ENCODE results near the gene ACSM2B. TPM values are rescaled to one million over a fixed set of nuclear protein-coding genes. Genes with fewer than 3 reads are reported as not detected.
"Not testable (repeated sequence)": the region's sequence is repeated elsewhere in the genome, so short reads cannot be mapped to it uniquely, and the experiment has no call there.

The ACSM2B gene, protein sequence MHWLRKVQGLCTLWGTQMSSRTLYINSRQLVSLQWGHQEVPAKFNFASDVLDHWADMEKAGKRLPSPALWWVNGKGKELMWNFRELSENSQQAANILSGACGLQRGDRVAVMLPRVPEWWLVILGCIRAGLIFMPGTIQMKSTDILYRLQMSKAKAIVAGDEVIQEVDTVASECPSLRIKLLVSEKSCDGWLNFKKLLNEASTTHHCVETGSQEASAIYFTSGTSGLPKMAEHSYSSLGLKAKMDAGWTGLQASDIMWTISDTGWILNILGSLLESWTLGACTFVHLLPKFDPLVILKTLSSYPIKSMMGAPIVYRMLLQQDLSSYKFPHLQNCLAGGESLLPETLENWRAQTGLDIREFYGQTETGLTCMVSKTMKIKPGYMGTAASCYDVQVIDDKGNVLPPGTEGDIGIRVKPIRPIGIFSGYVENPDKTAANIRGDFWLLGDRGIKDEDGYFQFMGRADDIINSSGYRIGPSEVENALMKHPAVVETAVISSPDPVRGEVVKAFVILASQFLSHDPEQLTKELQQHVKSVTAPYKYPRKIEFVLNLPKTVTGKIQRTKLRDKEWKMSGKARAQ
- not detected for total RNA-seq

DNA sequence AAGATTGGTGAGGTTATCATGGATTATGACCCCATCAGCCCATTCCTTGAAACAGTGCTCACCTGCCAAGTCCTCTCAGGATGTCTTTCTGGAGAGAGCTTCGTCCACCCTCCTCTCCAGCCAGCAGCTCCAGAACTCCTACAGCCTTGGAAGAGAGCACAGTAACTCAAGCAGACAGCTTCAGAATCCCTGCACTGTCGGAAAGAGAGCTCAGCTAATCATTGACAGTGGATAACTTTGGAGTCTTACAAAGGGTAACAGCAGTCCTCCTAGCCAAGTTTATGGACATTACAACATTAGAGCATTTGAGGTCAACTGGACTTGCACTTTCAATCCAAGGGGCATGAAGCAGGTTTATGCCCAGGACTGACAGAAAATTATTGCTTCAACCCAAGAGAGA is at the start of gene ACSM2B:
Gene ACSM2B, minus strand, starts transcription at position 223 of the 400 bp plus-strand sequence. CDS start 11,522 bp downstream, outside the sequence.
- not testable (repeated sequence) for ATAC-seq

GRCh38 chr16:20624882-20625807 is 49.0 kb upstream of the ACSM2B start:
- no peak for ATAC-seq

GRCh38 chr16:20624205-20624604 is 48.0 kb upstream of the ACSM2B start:
- ATAC-seq, result no peak

DNA sequence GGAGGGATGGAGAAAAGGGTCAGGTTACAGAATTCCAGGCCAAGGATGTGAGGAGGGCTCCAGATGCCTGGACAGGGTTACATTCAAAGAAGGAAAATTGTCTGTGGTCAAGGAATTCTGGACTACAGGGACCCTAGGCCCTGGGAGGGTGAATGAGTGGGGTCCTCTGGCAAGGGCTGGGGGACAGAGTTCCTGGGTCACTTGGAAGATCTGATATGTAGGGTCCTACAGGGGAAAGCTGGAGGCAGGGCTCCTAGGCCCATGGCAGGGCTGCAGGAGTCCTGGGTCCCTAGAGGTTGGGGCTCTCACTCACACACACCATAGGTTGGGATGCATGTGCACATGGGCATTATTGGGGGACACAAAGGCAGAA is 46.3 kb upstream of the ACSM2B start:
- ATAC-seq, result no peak

DNA sequence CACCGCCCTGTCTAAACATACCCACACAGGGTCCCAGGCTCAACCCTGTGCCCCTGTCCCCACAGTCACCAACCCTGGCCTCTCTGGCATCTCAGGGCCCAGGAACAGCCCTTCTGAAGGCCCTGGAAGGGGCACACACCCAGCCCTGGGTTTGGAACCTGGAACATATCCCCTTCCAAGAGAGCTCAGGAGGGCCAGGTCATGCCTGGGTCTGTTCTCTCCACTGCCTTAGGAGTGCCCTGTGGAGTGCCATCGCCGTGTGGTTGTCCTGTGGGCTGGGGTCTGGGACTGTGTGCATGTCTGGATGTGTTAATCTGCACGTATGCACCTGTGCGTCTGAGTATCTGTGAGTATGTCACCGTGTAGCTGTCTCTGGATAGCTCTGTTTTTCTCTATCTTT is 45.2 kb upstream of the ACSM2B start:
- ATAC-seq, result peak; percentile 18

- ATAC-seq, result no peak
Measured at GRCh38 chr16:20620770-20621169, 44.6 kb upstream of the ACSM2B start.

- ATAC-seq, result no peak
Measured at GRCh38 chr16:20620003-20620402, 43.8 kb upstream of the ACSM2B start.

DNA sequence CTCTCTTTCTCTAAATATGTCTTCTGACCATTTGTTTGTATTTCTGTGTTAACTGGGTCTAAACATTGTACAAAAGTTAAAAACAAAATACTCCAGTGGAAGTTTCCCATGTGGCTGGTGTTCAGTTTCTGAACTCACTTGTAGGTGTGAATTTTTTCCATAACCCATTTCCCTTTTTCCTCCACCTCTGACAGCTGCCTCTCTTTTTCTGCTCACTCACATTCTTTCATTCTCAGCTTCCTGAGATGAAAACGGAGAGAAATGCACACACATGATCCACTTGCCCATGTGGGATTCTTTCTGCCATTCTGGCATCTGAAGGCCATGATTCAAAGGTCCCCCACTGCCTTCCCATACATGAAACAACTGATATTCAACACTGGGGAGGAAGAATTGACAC is 41.1 kb upstream of the ACSM2B start:
- no peak for ATAC-seq

DNA sequence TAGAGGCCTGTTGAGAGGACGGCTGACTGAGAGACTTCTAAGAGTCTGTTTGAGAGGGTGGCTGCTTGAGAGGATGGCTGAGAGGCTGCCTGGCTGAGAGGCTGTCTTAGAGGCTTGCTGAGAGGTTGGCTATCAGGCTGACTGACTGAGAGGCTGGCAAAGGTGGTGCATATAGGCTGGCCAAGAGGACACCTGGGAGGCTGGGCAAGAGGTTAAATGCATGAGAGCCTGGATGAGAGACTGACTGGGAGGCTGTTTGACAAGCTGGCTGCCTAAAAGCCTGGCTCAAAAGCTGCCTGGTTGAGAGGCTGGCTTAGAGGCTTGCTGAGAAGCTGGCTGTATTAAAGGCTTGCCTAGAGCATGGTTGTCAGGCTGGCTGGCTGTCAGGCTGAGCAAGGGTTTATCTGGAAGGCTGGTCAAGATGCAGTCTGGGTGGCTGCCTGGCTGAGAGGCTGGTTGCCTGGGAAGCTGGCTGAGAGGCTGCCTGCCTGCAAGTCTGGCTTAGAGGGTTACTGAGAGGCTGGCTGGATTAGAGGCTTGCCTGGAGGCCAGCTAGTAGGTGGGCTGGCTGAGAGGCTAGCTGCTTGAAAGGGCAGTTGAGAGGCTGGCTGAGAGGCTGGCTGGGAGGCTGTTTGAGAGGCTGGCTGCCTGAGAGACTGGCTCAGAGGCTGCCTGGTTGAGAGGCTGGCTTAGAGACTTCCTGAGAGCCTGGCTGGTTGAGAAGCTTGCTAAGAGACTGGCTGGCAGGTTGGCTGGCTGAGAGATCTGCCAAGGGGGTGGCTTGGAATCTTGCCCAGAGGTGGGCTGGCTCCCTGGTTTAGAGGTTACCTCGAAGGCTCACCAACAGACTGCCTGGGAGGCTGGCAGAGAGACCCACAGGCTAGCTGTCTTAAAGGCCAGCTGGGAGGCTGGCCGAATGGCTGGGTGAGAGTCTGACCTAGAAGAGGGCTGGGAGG is 38.3 kb upstream of the ACSM2B start:
- ATAC-seq, result no peak

- ATAC-seq, result no peak
Measured at GRCh38 chr16:20613481-20614185, 37.5 kb upstream of the ACSM2B start.

DNA sequence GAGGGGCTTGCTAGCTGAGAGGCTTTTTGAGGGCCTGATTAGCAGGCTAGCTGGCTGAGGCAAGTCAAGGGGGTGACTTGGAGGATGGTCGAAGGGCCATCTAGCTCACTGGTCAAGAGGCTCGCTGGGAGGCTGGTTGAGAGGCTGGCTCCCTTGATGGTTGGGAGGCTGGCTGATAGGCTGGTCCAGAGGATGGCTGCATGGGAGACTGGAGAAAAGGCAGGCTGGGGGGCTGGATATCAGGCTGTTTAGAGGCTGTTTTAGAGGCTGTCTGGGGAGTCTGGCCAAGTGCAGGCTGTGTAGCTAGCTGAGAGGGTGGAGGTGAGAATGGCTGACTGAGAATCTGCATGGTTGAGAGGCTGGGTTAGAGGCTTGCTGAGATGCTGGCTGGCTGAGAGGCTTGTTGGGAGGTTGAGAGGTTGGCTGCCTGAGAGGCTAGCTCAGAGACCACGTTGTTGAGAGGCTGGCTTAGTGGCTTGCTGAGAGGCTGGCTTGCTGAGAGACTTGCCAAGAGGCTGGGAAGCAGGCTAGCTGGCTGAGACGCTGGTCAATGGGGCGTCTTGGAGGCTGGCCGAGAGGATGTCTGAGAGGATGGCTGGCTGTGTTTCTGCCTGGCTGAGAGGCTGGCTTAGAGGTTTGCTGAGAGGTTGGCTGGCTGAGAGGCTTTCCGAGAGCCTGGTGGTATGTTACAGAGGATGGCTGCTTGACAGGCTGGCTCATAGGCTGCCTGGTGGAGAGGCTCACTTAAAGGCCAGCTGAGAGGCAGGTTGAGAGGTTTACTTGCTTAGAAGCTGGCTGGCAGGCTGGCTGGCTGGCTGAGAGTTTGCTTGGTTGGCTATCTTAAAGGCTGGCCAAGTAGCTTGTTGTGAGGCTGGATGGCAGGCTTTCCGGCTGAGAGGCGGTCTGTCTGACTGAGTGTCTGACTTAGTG is 36.6 kb upstream of the ACSM2B start:
- ATAC-seq, result no peak

DNA sequence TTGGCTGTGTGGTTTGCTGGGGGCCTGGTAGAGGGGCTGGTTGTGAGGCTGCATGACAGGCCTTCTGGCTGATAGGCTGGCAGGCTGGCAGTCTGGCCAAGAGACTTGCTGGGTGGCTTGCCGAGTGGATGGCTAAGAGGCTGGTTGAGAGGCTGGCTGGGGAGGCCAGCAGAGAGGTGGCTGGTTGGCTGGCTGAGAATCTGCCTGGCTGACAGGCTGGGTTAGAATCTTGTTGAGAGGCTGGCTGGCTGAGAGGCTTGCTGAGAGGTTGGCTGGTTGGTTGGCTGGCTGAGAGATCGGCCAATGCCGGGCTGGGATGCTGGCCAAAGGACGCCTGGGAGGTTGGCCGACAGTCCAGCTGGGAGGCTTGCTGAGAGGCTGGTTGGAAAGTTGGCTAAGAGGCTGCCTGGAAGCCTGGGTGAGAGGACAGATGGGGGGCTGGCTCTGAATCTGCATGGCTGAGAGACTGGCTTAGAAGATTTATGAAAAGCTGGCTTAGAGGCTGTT is 35.9 kb upstream of the ACSM2B start:
- ATAC-seq, result no peak

DNA sequence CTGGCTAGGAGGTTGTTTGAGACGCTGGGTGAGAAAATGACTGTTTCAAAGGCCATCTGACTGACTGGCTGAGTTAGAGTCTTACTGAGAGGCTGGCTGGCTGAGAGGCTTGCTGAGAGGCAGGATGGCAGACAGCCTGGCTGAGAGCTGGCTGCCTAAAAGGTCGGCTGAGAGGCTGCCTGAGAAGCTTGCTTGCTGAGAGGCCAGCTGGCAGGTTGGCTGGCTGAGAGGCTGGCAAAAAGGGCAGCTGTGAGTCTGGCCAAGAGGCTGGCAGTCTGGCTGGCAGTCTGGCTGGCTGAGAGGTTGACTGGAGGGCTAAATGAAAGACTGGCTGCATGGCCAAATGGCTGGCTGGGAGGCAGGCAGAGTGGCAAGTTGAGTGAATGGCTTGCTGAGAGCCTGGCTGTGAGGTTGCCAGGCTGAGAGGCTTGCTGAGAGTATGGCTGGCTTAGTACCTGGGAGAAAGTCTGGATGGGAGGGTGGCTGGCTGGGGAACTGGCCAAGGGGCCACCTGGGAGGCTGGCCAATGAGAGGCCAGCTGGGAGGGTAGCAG is 35.3 kb upstream of the ACSM2B start:
- ATAC-seq, result no peak

DNA sequence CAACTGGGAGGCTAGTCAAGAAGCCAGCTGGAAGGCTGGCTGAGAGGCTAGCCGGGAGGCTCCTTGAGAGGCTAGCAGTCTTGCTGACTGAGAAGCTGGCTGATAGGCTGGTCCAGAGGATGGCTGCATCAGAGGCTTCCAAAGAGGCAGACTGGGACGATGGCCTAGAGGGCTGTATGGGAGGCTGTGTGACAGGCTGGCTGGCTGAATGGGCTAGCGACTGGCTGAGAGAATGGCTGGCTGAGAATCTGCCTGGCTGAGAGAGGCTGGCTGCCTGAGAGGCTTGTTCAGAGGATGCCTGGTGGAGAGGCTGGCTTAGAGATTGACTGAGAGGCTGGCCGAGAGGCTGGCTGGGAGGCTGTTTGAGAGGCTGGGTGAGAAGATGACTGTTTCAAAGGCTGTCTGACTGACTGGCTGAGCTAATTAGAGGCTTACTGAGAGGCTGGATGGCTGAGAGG is 34.8 kb upstream of the ACSM2B start:
- ATAC-seq, result no peak

GRCh38 chr16:20610211-20610891 is 34.2 kb upstream of the ACSM2B start:
- no peak for ATAC-seq

- ATAC-seq, result peak; percentile 43
Measured at GRCh38 chr16:20602205-20602604, 26.0 kb upstream of the ACSM2B start.

GRCh38 chr16:20599475-20599874 is 23.3 kb upstream of the ACSM2B start:
- not testable (repeated sequence) for ATAC-seq

DNA sequence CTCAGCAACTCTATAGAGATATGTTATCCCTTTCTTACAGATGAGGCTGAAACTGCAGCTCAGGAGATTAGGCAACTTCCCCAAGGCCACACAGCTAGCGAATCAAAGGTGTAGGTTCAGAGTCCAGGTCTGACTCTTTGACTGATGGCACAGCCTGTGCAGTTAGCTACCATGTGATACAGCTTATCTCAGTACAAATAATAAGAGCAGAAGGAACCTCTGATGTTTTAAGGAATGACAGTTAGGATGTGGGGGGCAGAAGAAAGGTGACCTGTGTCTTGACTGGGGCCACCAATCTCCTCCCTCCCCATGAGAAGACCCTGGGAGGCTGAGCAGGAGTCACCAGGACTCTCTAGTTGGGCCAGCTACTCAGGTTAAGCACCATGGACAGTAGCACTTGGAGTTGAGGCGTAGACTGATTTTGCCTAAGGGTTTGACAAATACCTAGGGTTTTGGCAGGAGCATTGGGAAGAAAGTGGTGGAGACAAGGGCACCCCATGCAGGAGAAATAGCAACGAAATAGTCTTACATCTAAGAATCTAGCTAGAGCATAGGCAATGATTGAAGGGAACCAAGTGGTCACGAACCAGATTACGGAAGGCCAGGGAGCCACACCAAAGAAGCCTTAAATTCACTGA is 22.8 kb upstream of the ACSM2B start:
- no peak for ATAC-seq

Data from esophagus mucosa (tissue), 1 donor.